Esophagus muscularis mucosa (tissue), 4 donors: ENCODE data around the gene CCDC106. TPM values are rescaled to one million over a fixed set of nuclear protein-coding genes. Genes with fewer than 3 reads are reported as not detected.

Source experiments
- DNase-seq: peaks from one replicate; pipeline ENCODE4 v3.0.0-alpha.2; 2017; ENCODE audit errors: extremely low spot score
- H3K27ac ChIP-seq, 4 donors: fragments of 200-600 bp; sonication (generic); replicated peaks in 1 of 4; 1 replicate in 3 of 4; 2 replicates in 1 of 4; pipeline ENCODE4 v1.5.1; 2016 to 2019; ENCODE audit warnings: mild to moderate bottlenecking in 1 of 4
- H3K27me3 ChIP-seq, 4 donors: fragments of 200-600 bp; sonication (generic); one replicate each; pipeline versions ENCODE4 v1.5.1 to v1.6.0; 2016 to 2019
- H3K36me3 ChIP-seq, 4 donors: fragments of 200-600 bp; sonication (generic); one replicate each; pipeline ENCODE4 v1.5.1; 2016 to 2019
- H3K4me1 ChIP-seq, 4 donors: fragments of 200-600 bp; sonication (generic); one replicate each; pipeline ENCODE4 v1.5.1; 2016 to 2019
- H3K4me3 ChIP-seq, 4 donors: fragments of 200-600 bp; sonication (generic); 1 replicate in 2 of 4; 2 replicates in 2 of 4; pipeline ENCODE4 v1.5.1; 2016 to 2019; ENCODE audit warnings: mild to moderate bottlenecking in 4 of 4, moderate library complexity in 1 of 4
- H3K9me3 ChIP-seq, 4 donors: fragments of 200-600 bp; sonication (generic); 1 replicate in 3 of 4; 2 replicates in 1 of 4; pipeline ENCODE4 v1.5.1; 2016 to 2019
- EP300 ChIP-seq: sonication (generic); formaldehyde crosslinking; IDR thresholded peaks from one replicate; pipeline ENCODE4 v1.6.1; 2017; ENCODE audit warnings: antibody characterized with exemption
- POLR2A ChIP-seq: fragments of 450-650 bp; IDR thresholded peaks from one replicate; pipeline ENCODE4 v1.6.1; 2017; ENCODE audit warnings: antibody characterized with exemption, moderate library complexity, mild to moderate bottlenecking, low read depth
- POLR2AphosphoS5 ChIP-seq, 2 donors: sonication (generic); formaldehyde crosslinking; IDR thresholded peaks; one replicate each; pipeline ENCODE4 v1.6.1; 2017; ENCODE audit warnings: antibody characterized with exemption in 2 of 2
- WGBS: methylation state at CpG from one replicate; pipeline ENCODE4 v1.1.5; 2018; 5-methylcytosine and 5-hydroxymethylcytosine counted together
- intact Hi-C: fragments of 100-400 bp; cut with DNase I; formaldehyde crosslinking; loops from one replicate; pipeline ENCODE4 v1.15.1; 2023
- total RNA-seq, 4 donors: library from RNA; depleted of rRNA; stranded (reverse); fragments of >200 nt; gene quantifications; one replicate each; pipeline versions ENCODE4 v1.1.0 to v1.2.1, GENCODE V29; 2016
- TF ChIP-seq, protein P1 (sequence below), 3 experiments: fragments of 200-600 bp in 2 of 3; fragments of 450-650 bp in 1 of 3; sonication (generic) in 2 of 3; IDR thresholded peaks; one replicate each; pipeline ENCODE4 v1.5.1; 2017 to 2019; ENCODE audit warnings: antibody characterized with exemption in 3 of 3, mild to moderate bottlenecking in 2 of 3, moderate library complexity in 1 of 3

CCDC106 gene
- total RNA-seq, 4 donors from 2014 or later = 9.4 to 22.0 (median 19.2) TPM

DNA sequence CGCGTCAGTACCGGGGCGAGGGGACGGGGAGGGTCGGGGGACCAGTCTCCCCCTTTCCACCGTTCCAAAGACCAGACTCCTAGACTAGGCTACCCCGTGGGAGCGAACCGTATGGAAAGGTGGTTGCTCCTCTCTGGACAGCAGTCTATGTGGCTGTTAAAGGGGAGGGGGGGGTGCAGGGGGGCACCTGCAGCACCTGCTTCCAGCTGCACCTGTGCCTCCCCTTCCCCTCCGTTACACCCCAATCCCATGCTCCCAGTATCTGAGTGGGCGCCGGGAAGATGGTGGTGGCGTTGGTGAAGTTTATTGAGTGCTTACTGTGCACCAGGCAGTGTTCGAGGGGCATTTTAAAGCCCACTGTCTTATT is 47.4 kb upstream of the CCDC106 start:
- TF ChIP-seq, protein P1, sequence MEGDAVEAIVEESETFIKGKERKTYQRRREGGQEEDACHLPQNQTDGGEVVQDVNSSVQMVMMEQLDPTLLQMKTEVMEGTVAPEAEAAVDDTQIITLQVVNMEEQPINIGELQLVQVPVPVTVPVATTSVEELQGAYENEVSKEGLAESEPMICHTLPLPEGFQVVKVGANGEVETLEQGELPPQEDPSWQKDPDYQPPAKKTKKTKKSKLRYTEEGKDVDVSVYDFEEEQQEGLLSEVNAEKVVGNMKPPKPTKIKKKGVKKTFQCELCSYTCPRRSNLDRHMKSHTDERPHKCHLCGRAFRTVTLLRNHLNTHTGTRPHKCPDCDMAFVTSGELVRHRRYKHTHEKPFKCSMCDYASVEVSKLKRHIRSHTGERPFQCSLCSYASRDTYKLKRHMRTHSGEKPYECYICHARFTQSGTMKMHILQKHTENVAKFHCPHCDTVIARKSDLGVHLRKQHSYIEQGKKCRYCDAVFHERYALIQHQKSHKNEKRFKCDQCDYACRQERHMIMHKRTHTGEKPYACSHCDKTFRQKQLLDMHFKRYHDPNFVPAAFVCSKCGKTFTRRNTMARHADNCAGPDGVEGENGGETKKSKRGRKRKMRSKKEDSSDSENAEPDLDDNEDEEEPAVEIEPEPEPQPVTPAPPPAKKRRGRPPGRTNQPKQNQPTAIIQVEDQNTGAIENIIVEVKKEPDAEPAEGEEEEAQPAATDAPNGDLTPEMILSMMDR (IDR thresholded peaks at IDR 0.05) = no peak
- TF ChIP-seq POLR2AphosphoS5 (IDR thresholded peaks at IDR 0.05) (no peak), POLR2A (no peak), EP300 (no peak)
- intact Hi-C loops = no loop called here
- 10% methylated on average over 5 of the region's 15 CpGs for WGBS
- peaks cover 9 to 29% (median 23%) of the 10 kb centered on the region in 4 donors for H3K36me3 ChIP-seq
- peak overlapping the region; percentile 72 to 87 (median 84) for H3K4me3 ChIP-seq
- H3K9me3 ChIP-seq = no peaks in the 10 kb centered on the region
- DNase-seq = no peak
- H3K4me1 ChIP-seq = peaks cover 20 to 49% (median 33%) of the 10 kb centered on the region in 4 donors
- H3K27ac ChIP-seq = peak overlapping the region; percentile 95 to 98 (median 96)
- no peaks in the 10 kb centered on the region for H3K27me3 ChIP-seq

DNA sequence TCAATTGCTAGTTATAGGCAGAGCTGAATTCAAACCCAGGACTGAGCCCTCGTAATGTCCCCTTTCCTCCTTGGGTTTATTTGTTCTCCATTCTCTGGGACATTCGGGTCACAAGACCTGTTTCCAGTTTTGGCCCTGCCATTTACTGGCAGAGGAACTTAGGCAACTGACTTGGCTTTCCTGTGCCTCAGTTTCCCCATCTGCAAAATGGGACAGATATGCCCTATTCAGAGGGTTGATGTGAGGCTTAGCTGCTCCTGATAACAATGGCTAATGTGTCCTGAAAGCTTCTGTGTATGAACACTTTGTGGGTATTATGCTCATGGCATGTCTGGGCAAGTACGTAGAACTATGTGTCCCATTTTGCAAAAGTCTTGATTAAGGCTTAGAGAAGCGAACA is 46.9 kb upstream of the CCDC106 start:
- 67% methylated on average over 4 of the region's 4 CpGs for WGBS

DNA sequence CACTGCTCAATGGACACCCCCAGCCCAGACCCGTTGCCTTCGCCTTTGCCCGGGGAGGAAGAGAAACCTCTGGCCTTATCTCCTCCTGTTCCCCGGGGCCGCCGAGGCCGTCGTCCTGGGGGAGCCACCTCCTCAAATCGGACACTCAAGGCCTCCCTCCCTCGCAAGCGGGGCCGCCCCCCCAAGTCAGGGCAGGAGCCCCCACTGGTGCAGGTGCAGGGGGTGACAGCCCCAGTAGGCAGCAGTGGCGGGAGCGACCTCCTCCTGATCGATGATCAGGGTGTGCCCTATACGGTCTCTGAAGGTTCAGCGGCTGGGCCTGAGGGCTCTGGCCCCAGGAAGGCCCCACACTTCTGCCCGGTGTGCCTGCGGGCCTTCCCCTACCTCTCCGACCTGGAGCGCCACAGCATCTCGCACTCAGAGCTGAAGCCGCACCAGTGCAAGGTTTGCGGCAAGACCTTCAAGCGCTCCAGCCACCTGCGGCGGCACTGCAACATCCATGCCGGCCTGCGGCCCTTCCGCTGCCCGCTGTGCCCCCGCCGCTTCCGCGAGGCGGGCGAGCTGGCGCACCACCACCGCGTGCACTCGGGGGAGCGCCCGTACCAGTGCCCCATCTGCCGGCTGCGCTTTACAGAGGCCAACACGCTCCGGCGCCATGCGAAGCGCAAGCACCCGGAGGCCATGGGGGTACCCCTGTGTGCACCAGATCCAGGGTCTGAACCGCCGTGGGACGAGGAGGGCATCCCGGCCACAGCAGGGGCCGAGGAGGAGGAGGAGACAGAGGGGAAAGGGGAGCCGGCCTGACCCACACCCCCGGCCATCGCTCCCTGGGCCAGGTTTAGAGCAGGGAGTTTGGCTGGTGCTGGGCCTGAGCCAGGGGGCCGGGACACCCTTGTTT is 45.7 kb upstream of the CCDC106 start:
- H3K9me3 ChIP-seq = no peaks in the 10 kb centered on the region
- no peak for DNase-seq
- 91% methylated on average over 34 of the region's 60 CpGs for WGBS
- H3K4me3 ChIP-seq = no peak overlapping the region
- peaks cover 2 to 17% (median 7%) of the 10 kb centered on the region in 4 donors for H3K36me3 ChIP-seq
- no peaks in the 10 kb centered on the region for H3K27me3 ChIP-seq
- H3K27ac ChIP-seq = peak overlapping the region in 2 of 4 donors; percentile 97 to 98
- TF ChIP-seq POLR2A (no peak), EP300 (no peak), POLR2AphosphoS5 (IDR thresholded peaks at IDR 0.05) (no peak)
- TF ChIP-seq, protein P1 (IDR thresholded peaks at IDR 0.05) = no peak
- intact Hi-C loops = no loop called here
- peaks cover 29 to 64% (median 48%) of the 10 kb centered on the region in 4 donors for H3K4me1 ChIP-seq

More for the DNA sequence above, 46.9 kb upstream of the CCDC106 start:
- Histone ChIP-seq H3K36me3 (peaks cover 8 to 25% (median 19%) of the 10 kb centered on the region in 4 donors), H3K27me3 (no peaks in the 10 kb centered on the region), H3K4me3 (peak overlapping the region; percentile 72 to 87 (median 84)), H3K4me1 (peaks cover 20 to 52% (median 35%) of the 10 kb centered on the region in 4 donors), H3K27ac (peak overlapping the region; percentile 95 to 98 (median 96)), H3K9me3 (no peaks in the 10 kb centered on the region)
- intact Hi-C loops = no loop called here
- TF ChIP-seq, protein P1 (IDR thresholded peaks at IDR 0.05) = no peak
- TF ChIP-seq EP300 = no peak
- no peak for TF ChIP-seq POLR2AphosphoS5 (IDR thresholded peaks at IDR 0.05)
- no peak for TF ChIP-seq POLR2A
- no peak for DNase-seq

DNA sequence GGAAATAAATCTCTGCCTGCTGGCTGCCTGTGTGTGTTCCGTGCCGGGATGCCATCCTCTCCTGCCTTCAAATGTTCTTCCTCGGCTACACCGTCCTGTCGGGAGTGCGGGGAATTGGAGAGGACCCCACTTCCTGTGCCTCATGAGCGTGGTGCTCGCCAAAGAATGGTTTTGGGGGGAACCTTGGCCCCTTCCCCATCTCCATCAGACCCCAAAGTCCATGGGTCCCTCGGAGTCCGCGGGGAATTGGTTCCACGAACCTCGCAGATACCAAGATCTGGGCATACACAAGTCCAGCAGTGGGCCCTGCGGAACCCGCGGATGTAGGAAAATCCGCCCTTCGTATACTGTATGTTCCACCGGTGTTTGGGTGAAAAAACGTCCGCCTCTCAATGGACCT is 44.9 kb upstream of the CCDC106 start:
- Histone ChIP-seq H3K9me3 (no peaks in the 10 kb centered on the region), H3K27ac (no peak overlapping the region), H3K4me3 (no peak overlapping the region), H3K36me3 (peaks cover 0 to 15% (median 8%) of the 10 kb centered on the region in 4 donors), H3K27me3 (no peaks in the 10 kb centered on the region), H3K4me1 (peaks cover 32 to 71% (median 55%) of the 10 kb centered on the region in 4 donors)
- intact Hi-C loops = no loop called here
- TF ChIP-seq POLR2AphosphoS5 (IDR thresholded peaks at IDR 0.05) = no peak
- TF ChIP-seq POLR2A = no peak
- TF ChIP-seq, protein P1 (IDR thresholded peaks at IDR 0.05) = no peak
- TF ChIP-seq EP300 = no peak
- no peak for DNase-seq
- 91% methylated on average over 21 of the region's 21 CpGs for WGBS
